NOMO-1 treated with dmso at 0.1 percent for 144 hours (cell line): ENCODE results near the gene MPDU1.
A peak's percentile ranks its signal among the peaks of the same experiment; 100 is the strongest.
"Not testable (repeated sequence)": the region's sequence is repeated elsewhere in the genome, so short reads cannot be mapped to it uniquely, and the experiment has no call there.

Experiments
- DNase-seq: peaks from one replicate; lab custom pipeline; 2025; ENCODE audit not compliant: unreplicated experiment; lab: John Stamatoyannopoulos, UW

The MPDU1 gene

DNA sequence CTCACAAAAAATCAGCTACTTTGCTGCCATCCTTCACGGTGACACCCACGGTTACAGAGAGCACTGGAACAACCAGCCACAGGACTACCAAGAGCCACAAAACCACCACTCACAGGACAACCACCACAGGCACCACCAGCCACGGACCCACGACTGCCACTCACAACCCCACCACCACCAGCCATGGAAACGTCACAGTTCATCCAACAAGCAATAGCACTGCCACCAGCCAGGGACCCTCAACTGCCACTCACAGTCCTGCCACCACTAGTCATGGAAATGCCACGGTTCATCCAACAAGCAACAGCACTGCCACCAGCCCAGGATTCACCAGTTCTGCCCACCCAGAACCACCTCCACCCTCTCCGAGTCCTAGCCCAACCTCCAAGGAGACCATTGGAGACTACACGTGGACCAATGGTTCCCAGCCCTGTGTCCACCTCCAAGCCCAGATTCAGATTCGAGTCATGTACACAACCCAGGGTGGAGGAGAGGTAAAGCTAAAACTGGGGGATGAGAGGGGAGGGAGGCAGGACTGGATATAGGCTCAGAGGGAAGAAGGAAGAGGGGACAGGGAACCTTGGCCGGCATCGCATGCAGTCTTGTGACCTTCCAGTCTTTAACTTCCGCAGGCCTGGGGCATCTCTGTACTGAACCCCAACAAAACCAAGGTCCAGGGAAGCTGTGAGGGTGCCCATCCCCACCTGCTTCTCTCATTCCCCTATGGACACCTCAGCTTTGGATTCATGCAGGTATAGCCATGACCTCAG is 3.6 kb upstream of the MPDU1 start:
- no peak for DNase-seq

DNA sequence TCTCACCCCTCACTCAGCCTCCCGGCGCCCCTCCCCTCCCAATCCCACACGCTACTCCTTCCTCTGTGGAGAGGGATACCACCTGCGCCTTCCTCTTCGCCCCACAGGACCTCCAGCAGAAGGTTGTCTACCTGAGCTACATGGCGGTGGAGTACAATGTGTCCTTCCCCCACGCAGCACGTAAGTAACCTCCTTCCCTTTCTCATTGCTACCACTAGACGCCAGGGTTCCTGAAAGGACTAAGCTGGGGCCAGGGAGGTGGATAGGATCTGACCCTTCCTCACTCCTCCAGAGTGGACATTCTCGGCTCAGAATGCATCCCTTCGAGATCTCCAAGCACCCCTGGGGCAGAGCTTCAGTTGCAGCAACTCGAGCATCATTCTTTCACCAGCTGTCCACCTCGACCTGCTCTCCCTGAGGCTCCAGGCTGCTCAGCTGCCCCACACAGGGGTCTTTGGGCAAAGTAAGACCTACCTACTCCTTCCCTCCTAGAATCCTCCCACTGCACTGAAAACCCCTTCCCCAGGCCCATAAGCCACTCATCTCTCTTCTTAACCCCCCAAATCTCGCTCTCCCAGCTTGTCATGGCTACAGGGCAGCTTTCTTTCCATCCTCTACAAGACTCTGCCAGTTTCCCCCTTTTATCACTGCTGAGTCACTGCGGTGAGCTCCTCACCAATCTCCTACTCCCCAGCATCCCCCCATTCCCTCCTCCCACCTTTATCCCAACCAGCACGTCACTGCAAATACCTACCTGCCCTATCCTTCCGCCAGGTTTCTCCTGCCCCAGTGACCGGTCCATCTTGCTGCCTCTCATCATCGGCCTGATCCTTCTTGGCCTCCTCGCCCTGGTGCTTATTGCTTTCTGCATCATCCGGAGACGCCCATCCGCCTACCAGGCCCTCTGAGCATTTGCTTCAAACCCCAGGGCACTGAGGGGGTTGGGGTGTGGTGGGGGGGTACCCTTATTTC is 2.8 kb upstream of the MPDU1 start:
- DNase-seq = no peak

GRCh38 chr17:7582396-7583252 is 1.0 kb upstream of the MPDU1 start:
- no peak for DNase-seq

GRCh38 chr17:7586673-7587419 is 3.2 kb downstream of the MPDU1 start:
- no peak for DNase-seq

DNA sequence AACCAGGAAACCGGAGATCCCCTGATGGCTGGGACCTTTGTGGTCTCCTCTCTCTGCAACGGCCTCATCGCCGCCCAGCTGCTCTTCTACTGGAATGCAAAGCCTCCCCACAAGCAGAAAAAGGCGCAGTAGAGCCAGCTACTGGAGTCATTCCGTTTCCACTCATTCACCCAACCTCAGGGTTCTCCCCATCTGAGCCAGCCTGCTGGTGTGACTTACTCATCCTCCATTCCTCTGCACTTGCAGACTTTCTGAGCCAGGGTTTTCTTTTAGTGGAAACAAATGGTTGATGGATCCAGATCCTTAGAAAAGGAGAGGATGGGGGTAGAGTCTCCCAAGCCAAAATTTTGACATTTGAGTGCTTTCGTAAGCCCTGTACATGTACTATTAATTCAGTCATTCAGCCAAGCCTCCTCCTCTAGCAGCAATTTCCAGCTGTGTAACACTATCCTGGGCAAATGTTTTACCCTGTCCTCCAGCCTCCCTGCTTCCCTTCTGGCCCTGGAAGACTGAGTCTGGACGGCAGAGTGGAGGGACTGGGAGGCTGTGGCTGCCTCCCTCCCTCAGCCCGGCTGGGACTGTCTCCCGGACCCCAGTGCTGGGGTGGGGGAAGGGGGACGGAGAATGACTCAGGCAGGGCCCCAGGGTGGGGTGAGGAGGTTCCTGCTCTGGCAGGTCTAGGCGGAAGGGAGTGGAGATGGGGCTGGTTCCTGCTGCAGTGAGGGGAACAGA is 3.9 kb downstream of the MPDU1 start:
- no peak for DNase-seq

GRCh38 chr17:7588553-7589203 is 5.0 kb downstream of the MPDU1 start:
- DNase-seq = no peak

DNA sequence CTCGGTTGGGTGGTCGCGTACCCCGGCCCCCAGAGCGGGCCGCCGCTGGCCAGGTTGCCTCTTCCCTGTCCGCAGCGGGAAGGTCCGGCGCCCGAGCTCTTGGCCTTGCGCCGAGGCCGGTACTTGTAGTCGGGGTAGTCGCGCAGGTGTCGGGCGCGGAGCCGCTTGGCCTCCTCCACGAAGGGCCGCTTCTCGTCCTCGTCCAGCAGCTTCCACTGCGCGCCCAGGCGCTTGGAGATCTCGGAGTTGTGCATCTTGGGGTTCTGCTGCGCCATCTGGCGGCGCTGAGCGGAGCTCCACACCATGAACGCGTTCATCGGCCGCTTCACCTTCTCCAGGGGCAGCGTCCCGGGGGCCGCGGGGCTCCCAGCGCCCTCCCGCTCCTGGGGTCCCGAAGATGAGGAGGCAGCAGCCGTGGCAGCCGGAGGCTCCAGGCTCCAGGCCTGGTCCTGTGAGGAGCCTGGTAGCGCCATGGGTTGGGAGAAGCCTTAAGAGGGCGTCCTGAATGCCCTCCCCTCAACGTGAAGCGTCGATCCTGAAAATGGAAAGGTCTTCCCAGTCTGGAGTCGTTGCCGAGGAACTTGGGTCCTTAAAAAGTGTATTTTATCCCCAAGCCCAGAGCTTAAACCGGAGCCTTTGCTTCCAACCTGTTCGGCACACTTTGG is 5.7 kb downstream of the MPDU1 start:
- peak; percentile 62 for DNase-seq

- DNase-seq = no peak
Measured at GRCh38 chr17:7589891-7590691, 6.4 kb downstream of the MPDU1 start, which contains the start of gene SOX15. SOX15 (minus strand) TSS chr17:7590094; CDS start chr17:7589676, 418 bp downstream.

- DNase-seq = no peak
Measured at GRCh38 chr17:7590743-7591142, 7.1 kb downstream of the MPDU1 start.

DNA sequence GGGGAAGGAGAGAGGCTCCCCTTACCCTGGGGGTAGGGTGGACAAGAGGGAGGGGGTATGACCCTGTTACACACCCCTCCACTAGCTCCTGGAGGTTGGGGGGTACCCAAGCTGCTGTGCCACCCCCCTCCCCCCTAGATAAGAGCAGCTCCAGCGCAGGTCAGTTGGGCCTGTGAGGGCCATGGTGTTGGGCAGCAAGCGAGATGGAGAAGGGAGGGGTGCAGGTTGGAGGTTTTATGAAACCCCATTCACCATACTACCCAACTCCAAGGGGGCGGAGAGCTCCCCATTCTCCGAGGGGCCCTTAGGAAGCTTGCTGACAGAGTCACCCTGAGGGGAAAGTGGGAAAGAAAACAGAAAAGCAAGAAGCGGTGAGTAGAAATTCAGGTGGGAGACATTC is 7.9 kb downstream of the MPDU1 start:
- no peak for DNase-seq

DNA sequence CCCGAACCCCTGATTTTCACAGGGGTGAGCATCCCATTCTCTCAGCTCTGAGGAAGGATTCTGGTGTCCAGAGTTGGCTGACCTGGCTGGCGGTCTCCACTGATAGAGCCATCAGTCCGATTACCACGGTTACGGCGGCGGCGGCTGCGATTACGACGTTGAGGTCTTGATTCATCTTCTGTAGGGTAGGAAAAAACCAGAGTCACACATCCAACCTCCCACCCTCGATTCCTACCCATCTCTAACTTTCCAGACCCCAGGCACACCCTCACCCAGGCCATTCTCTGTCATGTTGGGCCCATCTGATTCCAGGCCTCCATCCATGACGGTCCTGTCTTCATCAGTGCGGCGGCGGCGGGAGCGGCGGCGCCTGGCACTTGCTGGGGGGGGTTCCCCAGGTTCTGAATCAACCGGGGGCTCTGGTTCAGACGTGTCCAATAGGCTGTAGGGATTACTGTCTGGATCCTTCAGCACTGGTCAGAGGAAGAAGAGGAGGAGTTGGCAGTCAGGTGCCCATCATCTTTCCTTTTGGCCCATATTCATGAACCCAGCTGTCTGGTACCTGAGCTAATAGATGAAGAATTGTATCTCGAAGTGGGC is 8.9 kb downstream of the MPDU1 start:
- no peak for DNase-seq

GRCh38 chr17:7593296-7593695 is 9.6 kb downstream of the MPDU1 start:
- no peak for DNase-seq

- DNase-seq = not testable (repeated sequence)
Measured at GRCh38 chr17:7597561-7597960, 13.9 kb downstream of the MPDU1 start.

DNA sequence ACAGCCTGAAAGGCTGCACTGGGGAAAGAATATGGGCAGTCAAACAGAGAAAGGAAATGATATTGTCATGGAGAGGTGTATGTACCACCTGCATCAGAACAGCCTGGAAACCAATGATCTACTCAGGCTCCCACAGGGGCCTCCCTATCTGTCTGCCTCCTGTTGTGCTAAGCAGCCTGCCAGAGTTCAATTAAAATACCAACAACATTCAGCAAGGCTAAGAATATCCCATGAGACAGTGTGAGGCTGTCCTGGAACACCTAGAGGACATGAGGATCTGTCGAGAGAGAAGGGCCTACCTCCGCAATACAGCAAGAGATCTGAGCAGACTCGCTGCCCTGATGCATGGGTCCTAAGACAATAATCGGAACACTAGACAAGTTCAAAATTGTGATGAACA is 22.6 kb downstream of the MPDU1 start:
- DNase-seq = no peak

DNA sequence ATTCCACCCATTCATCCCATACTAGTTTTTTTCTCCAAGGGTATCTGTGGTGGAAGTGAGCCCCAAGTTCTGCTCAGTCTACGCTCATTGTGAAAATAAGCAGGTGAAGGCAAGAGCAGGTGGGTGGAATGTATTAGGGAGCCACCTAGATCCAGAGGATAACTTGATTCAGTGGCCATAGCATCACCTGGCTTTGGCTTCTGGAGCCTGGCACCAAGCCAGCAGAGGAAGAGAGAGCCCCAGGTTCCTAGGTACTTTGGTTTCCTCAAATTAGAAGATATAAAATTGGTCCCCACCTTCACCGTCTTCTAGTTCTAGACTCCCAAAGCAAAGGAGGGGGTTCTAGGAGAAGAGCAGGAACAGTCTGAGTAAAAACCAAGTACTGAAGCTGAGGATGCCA is 27.0 kb downstream of the MPDU1 start:
- no peak for DNase-seq

- DNase-seq = no peak
Measured at GRCh38 chr17:7611635-7612293, 28.1 kb downstream of the MPDU1 start.

DNA sequence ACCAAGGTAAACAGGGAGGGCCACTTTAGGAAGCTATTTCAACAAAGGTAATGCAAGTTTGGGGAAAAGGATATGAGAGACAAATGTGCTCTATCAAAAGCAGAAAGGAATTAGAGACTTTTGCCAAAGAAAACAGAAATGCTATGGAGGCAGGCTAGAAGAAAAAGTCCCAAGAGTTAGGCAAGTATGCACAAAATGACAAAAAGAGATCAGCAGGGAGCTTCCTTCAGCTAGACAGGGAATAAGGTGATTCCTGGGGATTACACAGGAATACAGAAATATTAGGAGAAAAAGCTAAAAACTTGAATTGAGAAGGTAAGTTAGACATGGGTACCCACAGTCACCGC is 28.6 kb downstream of the MPDU1 start:
- DNase-seq = no peak
